GM21717 (cell line): ENCODE results near the gene WWOX.

Experiments used
- ATAC-seq: cut with Tn5 transposase; IDR thresholded peaks from one replicate; pipeline ENCODE4 v1.9.1; 2021; ENCODE audit warnings: mild to moderate bottlenecking, moderate library complexity; ENCODE audit not compliant: unreplicated experiment

WWOX gene

DNA sequence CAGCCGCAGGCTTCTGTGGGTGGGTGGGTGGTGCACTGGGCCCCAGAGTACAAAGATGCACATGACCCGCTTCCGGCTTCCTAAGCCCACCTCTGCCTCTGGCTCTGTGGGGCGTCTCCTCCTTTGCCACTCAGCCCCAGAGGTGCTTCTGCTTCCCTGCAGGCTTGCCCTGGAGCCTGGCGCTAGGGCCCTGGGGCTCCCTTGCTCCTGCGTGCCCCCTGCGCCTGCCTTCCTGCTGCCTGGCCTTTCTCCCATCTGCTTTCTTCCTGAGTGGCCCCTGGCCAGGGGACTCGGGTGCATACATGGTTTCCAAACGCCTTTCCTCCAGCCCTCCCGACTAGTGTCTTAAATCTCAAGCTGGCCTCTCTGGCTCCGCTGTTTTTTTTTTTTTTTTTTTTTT lies 3.4 kb downstream of the WWOX start:
- ATAC-seq = no peak

DNA sequence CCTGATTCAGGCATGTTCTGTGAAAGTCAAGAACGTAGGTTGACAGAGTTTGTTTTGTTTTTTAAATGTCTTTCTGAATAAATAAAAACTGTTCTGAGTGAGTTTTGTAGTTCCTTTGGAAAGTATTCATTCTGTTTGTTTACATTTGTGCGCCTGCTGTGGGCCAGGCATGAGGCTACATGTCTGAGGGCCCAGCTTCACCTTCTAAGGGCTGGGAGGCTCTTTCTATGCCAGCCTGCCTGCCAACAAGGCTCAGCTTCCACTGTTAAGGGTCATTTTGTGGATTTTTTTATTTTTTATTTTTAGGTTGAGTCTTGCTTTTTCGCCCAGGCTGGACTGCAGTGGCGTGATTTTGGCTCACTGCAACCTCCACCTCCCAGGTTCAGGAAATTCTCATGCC lies 6.1 kb downstream of the WWOX start:
- ATAC-seq = no peak

- ATAC-seq = no peak
These were observed 7.2 kb downstream of the WWOX start for GRCh38 chr16:78106686-78107085.

DNA sequence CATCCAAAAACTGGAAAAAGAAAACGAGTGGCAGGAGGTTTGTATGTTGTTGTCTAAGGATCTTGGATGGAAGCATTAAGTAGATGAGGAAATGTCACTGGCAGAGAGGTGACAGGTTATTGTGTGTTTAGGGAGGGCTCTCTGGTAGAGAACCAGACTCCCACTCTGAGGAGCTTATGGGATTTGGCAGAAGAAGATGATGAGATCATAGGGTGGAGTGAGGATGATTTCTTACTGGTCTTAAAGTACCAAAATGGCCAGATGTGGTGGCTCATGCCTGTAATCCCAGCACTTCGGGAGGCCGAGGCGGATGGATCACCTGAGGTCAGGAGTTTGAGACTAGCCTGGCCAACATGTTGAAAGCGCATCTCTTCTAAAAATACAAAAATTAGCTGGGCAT lies 9.0 kb downstream of the WWOX start:
- no peak for ATAC-seq

- no peak for ATAC-seq
These were observed 13.8 kb downstream of the WWOX start for GRCh38 chr16:78113258-78113657.

DNA sequence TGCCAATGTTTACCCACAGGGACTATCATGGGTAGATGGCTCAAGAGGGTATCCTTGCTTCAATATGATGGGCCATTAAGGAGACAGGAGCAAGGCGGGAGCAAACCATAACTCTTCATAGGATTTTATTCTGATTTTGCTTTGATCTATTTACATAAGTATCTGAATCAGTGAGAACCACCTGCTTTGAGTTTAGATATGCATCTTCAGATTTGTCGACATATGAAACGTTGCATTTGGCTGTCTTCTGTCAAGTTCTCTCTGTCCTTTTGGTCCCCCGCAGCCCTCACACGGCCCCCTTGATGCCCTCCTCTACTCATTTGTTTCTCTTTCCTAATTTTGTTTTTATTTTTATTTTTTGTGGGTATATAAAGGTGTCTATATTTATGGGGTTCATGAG lies 16.2 kb downstream of the WWOX start:
- no peak for ATAC-seq

- no peak for ATAC-seq
These were observed 17.5 kb downstream of the WWOX start for GRCh38 chr16:78116946-78117345.

DNA sequence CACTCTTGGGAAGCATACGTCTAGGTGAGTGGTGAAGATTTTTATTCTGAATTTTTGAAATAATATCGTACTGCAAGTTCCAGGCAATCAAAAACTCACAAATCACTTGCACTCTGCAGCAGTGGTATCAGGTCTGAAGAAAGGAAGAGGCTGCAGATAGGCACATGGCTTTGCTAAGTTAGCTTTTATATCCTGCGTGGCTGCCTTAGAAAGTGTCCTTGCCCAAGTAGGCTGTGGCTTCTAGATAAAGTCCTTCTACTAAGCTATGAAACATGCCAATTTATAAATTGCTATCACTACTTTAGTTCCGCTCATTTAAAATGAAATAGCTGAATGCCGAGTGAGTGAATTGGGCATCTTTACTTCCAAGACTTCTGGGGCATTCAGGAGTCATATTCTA lies 17.9 kb downstream of the WWOX start:
- no peak for ATAC-seq

DNA sequence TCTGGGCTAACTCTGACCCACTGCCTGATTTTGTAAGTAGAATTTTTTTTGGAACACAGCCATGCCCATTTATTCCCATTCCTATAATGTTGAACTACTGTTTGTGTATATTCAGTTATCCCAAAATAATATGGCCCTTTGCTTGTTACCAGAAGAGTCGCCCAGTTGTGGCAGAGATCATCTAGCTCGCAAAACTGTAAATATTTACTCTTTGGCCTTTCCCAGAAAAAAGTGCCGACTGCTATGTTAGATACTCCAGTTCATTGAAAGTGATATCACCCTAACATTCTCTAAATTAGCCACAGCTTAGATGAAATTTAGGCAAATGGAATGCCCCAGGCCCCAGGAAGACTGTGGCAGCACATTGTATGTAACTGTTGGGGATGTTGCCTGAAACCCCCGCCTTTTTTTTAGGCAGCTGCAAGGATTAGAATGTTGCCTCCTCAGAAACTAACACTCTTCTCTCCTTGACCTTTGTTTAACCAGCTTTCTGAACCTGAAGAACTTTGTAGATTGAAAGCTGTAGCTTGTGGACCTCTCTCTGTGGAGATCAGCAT lies 19.1 kb downstream of the WWOX start:
- no peak for ATAC-seq

DNA sequence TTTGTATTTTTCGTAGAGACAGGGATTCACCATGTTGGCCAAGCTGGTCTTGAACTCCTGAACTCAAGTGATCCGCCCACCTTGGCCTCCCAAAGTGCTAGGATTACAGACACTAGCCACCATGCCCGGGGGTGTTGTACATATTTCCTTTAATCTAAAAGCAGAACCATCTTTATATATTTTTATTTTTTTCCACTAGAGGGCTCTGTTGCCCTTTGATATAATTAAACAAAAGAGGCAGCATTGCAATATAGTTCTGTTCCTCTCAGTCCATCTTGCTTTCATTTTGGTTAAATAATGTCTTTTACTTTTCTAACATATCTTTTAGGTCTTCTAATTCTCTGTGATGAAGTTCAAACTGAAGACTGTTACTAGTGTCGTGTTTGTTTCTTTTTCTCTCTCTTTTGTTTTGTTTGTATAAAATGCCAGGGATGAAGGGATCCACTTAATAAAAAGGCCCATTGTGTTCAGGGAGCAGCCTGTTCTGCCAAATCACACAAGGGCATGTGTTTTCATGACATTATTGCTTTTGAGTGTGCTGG lies 23.4 kb downstream of the WWOX start:
- peak; percentile 90 for ATAC-seq

DNA sequence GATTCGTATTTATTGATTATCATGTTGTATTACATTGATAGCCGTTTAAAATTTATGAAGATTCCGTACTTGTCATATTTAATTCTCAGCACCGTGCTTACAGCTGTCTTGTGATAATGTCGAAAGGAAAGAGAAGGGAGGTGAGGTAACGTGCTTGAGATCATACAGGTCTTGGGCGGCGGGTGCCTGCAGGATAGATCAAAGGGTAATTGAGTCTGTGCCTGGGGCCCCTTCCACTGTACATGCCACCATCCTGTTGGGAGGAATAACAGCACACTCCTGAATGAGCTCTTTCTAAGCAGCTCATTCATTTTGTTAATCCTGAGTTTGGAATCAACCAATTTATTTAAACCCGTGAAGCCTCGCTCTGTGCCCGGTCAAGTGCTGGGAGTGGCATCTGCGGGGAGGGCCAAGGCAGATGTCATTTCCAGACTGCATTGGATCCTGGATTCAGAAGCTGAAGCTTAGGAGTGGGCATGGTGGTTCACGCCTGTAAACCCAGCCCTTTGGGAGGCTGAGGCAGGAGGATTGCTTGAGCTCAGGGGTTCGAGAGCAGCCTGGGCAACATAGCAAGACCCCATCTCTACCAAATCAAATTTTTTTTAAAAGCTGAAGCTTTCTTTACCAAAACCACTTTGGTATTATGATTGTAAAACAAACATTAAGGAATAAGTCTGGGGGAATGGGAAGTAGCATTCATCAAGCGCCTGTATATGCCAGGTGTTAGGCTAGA lies 25.8 kb downstream of the WWOX start:
- ATAC-seq = no peak

GRCh38 chr16:78126662-78127061 lies 27.2 kb downstream of the WWOX start:
- no peak for ATAC-seq

DNA sequence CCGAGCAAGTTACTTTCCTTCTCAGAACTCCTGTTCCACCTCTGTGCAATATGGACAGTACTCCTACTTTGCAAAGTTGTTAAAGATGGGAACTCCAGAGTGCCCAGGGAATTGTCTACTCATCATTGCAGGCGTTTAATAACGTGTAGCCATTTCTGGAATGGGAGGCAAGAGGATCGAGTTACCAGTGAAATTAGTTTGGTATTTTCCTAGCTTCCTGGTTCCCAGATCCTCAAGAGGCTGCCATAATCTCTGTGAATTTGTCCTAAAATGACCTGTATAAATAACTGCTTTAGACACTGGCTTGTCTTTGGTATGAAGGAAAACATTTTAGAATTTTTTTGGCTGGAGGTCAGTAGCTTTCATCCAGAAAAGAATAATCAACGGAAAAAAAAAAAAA lies 27.7 kb downstream of the WWOX start:
- no peak for ATAC-seq

DNA sequence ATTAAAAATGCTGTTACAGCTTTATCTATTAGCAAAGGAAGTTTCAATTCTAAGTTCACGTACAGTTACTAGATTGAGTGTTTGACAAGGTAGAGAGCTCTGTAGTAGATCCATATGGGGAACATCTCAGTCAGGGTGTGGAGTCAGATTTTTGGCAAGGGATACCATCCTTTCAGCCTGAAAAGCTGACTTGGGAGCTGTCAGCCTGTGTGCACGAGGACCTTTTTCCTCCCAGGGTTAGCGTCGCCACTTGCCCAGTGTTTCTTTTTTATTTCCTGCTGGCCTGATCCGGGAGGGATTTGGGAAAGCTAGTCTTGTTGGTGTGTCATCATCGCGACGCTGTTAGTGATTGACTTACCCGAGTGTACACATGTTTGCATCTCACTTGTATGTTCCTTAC lies 29.5 kb downstream of the WWOX start:
- no peak for ATAC-seq

GRCh38 chr16:78129349-78129748 lies 29.9 kb downstream of the WWOX start:
- no peak for ATAC-seq

DNA sequence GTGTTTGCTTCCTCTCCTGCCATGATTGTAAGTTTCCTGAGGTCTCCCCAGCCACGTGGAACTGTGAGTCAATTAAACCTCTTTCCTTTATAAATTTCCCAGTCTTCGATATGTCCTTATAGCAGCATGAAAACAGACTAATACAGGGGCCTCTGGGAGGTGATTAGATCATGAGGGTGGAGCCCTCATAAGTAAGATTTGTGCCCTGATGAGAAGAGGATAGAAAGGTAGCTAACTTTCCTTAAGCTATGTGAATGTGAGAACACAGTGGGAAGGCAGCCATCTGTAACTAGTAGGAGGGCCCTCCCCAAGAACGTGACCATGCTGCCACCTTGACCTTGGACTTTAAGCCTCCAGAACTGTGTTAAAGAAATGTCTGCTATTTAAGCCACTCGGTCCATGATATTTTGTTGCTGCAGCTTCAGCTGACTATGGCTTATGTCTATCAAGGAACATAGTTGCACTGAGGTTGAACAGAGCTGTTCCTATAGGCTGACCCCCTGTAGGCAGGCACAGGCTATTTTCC lies 30.7 kb downstream of the WWOX start:
- ATAC-seq = no peak

DNA sequence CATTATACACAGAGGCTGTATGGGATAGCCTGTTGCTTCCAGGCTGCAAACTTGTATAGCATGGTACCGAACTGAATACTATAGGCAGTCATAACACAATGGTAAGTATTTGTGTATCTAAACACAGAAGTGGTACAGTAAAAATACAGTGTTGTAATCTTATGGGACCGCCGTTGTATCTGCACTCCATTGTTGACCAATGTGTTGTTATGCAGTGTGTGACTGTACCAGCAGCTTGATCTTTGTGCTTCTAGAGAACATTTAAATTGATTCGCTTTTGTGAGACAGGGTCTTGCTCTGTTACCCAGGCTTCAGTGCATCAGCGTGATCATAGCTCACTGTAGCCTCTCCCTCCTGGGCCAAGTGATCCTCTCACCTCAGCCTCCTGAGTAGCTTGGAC lies 31.5 kb downstream of the WWOX start:
- no peak for ATAC-seq

DNA sequence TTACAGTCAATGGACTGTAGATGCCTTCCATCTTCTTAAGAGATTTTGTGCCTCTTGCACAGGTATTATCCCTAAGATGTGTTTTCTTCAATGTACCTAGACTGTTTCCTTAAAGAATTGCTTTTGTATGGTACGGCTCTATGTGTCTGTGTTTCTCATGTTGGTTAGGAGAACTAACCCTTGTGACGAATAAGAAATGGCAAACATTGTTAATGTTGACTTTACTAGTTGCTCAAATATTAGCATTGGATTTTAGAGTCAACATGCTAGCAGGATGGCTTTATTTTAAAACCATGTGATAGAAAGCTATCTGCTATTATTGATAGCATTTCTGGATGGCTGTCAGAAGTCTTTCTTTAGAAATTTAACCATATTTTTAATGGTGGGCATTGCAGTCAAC lies 34.5 kb downstream of the WWOX start:
- ATAC-seq = no peak

GRCh38 chr16:78134944-78135619 lies 35.6 kb downstream of the WWOX start:
- ATAC-seq = no peak

GRCh38 chr16:78137179-78137578 lies 37.7 kb downstream of the WWOX start:
- ATAC-seq = no peak

GRCh38 chr16:78137782-78138616 lies 38.5 kb downstream of the WWOX start:
- ATAC-seq = no peak
